Suprapubic skin (tissue), 3 donors: ENCODE data around the gene FUBP1.

ENCODE experiments used
- POLR2AphosphoS5 ChIP-seq, 3 donors: sonication (generic); formaldehyde crosslinking; IDR thresholded peaks; one replicate each; pipeline ENCODE4 v1.6.1; 2017; ENCODE audit warnings: antibody characterized with exemption in 3 of 3
- TF ChIP-seq, protein P1 (sequence below), 2 donors: fragments of 200-600 bp in 1 of 2; fragments of 450-650 bp in 1 of 2; sonication (generic) in 1 of 2; IDR thresholded peaks; one replicate each; pipeline ENCODE4 v1.5.1; 2016 to 2019; ENCODE audit warnings: antibody characterized with exemption in 2 of 2, mild to moderate bottlenecking in 1 of 2, moderate library complexity in 1 of 2

- TF ChIP-seq POLR2AphosphoS5 (IDR thresholded peaks at IDR 0.05): no peak
- TF ChIP-seq, protein P1, sequence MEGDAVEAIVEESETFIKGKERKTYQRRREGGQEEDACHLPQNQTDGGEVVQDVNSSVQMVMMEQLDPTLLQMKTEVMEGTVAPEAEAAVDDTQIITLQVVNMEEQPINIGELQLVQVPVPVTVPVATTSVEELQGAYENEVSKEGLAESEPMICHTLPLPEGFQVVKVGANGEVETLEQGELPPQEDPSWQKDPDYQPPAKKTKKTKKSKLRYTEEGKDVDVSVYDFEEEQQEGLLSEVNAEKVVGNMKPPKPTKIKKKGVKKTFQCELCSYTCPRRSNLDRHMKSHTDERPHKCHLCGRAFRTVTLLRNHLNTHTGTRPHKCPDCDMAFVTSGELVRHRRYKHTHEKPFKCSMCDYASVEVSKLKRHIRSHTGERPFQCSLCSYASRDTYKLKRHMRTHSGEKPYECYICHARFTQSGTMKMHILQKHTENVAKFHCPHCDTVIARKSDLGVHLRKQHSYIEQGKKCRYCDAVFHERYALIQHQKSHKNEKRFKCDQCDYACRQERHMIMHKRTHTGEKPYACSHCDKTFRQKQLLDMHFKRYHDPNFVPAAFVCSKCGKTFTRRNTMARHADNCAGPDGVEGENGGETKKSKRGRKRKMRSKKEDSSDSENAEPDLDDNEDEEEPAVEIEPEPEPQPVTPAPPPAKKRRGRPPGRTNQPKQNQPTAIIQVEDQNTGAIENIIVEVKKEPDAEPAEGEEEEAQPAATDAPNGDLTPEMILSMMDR (IDR thresholded peaks at IDR 0.05): no peak
Observed at GRCh38 chr1:77996734-77997133, 17.9 kb upstream of the FUBP1 start.
